GM12801 (cell line): ENCODE measurements around the gene TLR5.

Experiments
- CTCF ChIP-seq: IDR thresholded peaks from one replicate; pipeline ENCODE4 v1.5.1; 2011; ENCODE audit warnings: control low read depth; ENCODE audit not compliant: insufficient read length; ENCODE audit errors: extremely low read depth

Gene TLR5

DNA sequence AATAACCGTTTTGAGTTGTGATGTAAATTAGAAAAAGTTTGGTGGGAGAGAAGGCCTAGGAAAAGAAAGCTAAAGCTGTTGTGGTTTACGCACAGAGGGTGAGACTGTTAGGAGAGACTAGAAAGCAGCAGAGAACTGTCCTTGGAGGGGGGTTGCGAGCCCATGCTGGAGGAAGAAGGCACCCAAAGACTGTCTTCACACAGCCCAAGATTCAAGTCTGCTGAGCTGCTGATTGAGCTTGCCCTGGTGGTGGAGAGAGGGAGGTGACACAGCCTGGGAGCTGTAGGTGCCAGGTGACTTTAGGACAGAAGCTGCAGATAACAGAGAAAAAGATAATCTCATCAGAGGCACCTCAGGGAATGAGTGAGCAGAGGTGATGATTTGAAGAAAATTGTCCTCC, 18.3 kb upstream of the TLR5 start:
- no peak for TF ChIP-seq CTCF

DNA sequence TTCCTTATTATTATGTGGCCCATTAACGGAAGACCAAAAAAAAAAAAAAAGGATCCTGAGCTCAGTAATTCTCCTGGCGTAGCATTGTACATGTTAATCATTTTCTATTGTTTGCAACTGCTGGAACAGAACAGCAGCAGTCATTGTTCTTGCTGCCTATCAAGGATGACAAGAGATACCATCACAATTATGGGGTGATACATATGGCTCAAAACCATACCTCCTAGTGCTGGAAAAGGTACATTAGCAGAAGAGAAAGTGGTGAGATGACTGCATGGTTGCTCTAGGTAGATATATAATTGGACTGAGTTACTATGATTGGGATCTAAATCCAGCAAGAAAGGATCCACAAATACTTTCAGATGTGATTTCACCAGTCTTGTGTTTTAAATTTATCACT, 13.3 kb upstream of the TLR5 start:
- no peak for TF ChIP-seq CTCF

GRCh38 chr1:223155153-223155552, 12.1 kb upstream of the TLR5 start:
- TF ChIP-seq CTCF: no peak

DNA sequence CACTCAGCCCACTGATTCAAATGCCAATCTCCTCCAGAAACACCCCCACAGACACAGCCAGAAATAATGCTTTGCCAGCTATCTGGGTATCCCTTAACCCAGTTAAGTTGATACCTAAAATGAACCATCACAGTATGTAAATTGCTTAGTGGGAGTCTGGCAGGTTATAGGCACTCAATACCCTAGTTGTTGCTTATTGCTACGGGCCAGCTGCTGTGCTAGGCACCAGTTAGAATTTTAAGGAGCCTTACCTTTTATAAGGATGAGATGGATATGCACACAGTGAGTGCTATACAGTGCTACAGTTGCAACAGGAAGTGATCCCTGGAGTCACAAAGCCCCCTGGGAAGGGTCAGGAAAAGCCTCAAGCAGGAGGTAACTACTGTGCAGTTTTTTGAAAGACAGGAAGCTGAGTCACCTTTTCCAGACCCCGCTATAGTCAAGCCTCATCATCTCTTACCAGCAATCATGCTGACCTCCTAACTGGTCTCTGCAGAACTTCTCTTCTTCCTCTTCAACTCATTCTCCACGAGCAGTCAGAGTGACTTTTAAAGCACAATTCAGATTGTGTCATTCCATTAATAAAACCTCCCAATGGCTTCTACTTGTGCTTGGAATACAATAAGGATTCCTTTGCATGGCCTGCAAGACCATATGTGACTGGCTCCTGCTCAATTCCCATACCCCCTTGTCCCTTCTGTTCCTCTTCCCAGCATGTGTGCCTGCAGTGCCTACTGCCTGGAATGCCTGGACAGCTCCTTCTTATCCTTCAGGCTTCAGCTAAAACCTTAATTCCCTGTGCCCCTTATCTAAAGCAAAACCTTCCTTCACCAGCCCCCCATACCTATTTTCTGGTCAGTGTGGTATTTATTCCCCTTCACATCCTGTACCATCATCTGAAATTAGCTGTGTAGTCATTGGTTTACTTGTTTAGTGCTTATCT, 10.4 kb upstream of the TLR5 start:
- no peak for TF ChIP-seq CTCF

- TF ChIP-seq CTCF: no peak
Measured at GRCh38 chr1:223152399-223152798, 9.4 kb upstream of the TLR5 start.

DNA sequence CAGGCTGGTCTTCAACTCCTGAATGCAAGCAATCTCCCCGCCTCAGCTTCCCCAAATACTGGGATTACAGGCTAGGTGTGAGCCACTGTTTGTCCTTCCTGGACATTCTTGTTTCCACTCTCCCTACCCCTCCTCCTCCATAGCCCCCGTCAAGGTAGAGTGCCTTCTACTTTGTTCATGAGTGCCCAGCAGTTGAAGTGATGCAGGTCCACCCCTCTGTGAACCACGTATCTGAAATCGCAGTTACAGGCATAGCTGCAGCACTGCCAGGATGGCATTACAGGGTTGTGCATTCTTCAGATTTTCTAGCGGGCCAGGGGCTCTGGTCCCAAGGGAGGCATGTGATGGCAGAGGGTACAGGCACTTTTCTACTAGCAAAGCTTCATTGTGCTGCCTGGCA, 7.4 kb upstream of the TLR5 start:
- TF ChIP-seq CTCF: no peak

DNA sequence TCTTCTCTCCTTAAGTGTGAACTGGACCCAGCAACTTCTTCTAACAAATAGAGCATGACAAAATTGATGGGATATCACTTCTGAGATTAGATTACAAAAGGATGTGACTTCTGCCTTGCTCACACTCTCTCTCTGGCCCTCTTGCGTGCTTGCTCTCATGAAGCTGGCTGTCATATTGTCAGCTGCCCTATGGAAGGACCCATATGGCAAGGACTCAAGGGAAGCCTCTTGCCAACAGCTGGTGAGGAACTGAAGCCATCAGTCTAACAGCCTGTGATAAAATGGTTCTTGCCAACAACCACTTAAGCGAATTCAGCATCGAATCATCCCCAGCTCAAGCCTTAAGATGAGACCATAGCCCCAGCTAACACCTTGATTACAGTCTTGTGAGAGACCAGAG, 4.8 kb upstream of the TLR5 start:
- no peak for TF ChIP-seq CTCF
